GDM1 (cell line): ENCODE results near the gene UBE2S.
"Not testable (repeated sequence)": the region's sequence is repeated elsewhere in the genome, so short reads cannot be mapped to it uniquely, and the experiment has no call there.

ENCODE experiments used
- DNase-seq: peaks from one replicate; lab custom pipeline; 2025; lab: John Stamatoyannopoulos, UW

UBE2S gene

DNA sequence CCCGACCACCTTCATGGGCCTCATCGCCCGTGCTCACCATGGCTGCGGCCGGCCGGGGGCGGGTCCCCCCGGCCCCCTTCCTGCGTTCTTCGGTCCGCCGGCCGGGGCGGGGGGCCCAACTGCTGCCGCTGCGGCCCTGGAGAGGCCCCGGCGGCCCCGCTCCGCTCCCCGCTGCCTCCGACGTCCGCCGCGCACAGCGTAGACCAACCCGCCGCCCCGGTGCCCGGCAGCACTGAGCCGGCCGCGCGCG, at the start of gene UBE2S:
Gene UBE2S, minus strand, starts transcription at position 239 of the 250 bp plus-strand sequence. Its CDS starts 199 bp downstream, at position 40.
- not testable (repeated sequence) for DNase-seq

DNA sequence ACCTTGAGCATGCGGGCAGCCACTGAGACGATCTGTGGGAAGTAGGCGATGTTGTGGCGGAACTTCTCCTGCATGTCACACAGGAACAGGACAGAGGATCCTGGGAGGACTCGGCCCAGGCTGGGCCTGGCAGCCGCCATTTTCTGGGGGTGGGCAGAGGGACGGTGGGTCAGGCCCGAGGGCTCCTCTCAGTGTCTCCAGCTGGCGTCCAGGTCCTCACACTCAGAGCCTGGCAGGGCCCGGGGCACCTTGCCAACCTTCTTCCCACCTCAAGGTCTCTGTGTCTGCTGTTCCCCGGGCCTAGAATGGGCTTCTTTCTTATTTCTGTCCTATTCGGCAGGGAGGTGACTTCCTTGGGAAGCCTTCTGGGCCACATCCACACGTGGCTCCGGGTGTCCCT, 48.8 kb upstream of the UBE2S start:
- DNase-seq = no peak

DNA sequence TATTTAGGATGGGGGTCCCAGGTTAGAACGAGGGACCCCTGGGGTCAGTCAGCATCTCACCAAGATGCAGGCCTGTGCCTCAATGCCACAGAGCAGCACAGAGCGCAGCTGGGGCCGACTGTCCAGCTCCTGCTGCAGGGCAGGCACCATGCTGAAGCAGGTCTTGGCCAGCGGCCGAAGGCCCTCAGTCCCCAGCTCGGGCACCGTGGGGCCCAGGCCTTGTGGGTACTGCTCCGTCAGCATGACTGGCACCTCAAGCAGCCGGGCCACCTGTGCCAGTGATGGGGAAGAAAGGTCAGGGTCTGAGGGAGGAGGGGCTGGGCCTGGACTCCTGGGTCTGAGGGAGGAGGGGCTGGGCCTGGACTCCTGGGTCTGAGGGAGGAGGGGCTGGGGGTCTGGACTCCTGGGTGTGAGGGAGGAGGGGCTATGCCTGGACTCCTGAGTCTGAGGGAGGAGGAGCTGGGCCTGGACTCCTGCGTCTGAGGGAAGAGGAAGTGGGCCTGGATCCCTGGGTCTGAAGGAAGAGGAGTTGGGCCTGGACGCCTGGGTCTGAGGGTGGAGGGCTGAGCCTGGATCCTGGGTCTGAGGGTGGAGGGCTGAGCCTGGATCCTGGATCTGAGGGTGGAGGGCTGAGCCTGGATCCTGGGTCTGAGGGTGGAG, 48.1 kb upstream of the UBE2S start:
- no peak for DNase-seq

DNA sequence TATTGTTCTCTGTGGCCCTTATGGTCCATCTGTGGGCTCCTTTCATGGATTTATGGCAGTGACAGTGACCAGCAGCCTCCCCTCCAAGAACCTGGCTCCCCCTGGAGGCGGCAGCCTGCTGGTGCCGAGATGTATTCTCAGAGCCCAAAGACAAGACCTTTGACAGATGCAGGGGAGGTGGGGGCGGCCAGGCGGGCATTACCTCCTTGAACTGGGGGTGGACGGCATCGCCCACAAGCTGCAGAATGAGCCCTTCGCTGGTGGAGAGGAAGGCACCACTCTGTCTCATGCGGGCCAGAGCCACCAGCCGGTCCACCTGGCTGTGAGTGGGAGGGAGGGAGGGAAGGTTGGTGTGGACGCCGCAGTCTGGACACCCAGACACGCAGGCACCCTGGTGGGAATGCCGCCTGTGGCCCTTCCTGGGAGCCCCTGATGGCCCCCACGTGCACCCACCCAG, 47.2 kb upstream of the UBE2S start:
- no peak for DNase-seq

DNA sequence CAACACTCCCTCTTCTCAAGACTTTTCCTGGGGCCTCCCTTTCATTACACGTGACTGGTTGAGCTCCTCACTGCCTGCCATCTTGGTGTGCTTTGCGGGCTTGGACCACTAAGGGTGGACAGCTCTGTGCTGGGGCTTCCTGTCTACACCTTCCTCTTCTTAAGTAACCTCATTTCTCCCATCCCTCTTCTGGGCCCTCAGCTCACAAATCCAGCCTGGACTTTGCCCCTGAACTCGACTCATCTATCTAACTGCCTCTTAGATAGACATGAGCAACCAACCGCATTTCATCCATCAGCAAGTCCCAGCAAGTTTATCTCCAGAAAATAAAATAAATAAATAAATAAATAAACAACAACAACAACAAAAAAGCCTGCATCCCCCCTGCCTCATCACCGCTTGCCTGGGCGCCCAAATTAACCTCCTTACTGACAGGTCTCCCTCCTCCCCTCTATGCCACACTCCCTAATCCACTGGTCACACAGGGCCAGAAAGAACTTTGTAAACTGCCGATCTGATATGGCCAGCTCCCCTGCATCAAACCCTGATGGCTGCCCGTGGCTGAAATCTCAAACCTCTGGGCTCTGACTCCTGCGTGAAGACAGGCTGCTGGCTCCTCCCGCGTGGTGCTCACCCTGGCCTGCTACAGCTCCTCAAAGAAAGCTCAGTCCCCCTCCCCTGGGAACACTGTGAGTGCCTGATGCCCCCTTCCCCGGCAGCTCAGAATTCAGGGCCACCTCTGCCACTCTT, 46.1 kb upstream of the UBE2S start:
- no peak for DNase-seq

DNA sequence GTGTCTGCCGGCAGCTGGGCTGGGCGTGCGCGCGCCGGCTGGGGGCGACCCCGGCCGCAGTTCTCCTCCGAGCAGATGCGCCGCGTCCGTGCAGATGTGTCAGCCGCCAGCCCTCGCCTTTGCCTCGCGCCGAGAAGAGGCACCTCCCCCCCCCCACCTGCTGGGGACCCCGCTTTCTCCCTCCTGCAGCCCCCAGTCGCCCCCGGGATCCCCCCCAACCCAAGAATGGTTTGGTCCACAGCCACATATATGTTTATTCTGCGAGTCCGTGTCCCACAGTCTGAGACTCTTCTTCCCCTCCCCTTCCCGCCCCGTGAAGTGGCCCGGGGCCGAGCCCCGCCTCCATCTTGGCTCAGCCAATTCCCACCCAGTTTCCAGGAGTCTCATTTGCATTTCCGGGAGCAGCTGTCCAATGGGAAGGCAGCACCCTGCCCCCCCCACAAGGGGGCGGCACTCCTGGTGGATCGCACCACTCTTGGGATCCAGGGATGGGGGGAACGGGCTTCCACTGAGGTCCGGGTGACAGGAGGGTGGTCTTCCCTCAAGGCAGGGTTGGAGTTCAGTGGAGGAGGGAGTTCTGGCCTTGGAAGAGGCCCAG, 45.3 kb upstream of the UBE2S start:
- DNase-seq = peak; percentile 25

DNA sequence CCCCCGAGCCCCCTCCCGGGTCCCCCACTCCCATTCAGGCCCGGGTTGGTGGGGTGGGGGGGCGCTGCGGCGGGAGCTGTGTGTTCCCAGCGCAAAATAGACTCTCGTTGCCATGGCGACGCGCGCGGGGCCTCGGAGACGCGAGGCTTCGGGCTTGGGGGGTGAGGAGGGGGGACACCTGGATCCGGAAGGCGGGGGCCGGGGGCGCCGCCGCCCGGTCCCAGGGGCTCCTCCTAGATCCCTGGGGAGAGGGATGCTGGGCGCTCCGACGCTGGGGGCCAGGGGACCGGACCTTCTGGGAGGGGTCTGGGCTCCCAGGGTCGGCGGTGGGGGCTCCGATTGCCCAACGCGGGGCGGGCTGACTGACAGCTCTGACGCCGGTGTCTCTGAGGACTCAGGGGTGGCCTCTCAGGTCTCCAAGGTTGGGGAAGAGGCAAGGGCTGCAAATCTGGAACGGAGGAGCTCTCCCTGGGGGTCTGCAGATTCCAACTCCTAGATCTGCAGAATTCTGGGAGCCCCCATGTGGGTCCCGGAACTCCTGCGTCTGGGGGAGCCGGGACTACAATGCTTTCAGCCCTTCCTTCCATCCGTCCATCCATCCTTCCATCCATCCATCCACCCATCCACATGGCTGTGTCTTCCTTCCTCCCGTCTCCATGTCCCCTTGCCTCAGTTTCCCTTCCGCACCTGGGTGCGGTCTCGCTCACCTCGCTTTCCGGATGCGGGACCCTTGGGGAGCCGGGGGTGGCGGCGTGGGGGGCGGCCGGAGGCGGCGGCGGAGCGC, 44.6 kb upstream of the UBE2S start:
- DNase-seq = no peak

DNA sequence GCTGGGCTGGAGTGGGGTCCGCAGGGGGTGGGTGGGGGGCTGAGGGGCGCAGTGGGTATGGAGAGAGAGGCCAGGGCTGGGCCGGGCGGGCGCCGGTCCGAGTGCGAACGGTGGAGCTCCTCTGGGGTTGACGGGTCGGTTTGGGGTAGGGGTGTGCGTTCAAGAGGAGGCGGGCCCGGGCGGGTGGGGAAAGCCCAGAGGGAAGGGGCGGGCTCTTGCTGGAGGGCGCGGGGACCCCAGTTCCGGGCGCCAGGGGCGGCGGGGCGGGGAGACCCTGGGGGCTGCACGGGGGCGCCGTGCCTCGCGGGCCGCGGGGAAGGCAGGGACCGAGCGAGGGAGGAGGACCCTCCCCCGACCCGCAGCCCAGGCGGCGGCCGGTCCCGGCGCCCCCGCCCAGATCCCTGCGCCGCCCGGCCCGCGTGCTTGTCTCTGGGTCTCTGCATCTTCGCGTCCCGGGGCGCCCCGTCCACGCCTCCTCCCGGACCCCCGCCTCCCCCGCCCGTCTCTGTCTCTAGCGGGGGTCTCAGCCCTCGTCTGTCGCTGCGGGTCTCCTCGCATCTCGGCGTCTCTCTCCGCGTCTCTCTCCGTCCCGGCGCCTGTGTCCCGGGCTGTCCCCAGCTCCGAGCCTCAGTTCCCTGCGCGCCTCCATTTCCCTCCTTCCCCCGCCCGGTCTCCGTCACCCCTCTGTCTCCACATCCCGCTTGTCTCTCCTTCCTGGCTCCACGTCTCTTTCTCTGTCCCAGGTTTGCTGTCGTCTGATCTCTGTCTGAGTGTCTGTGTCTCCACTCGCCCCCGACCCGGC, 43.8 kb upstream of the UBE2S start:
- no peak for DNase-seq

DNA sequence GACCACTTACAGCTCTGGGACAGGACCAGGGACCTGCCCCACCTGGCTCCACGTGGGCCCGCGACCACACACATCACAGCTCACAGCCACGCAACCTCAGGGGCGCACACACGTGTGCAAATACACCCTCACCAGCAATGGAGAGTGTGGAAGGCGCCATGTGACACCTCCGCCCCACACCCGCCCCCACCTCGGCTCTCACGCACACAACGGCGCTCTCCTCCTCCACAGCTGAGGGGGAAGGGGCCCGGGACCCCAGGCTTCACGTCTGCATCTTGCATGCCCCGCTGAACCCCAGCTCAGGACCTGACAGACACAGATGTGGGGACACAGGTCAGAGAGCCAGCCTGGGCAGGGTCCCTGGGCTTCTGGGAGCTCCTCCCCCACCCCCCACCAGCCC, 41.9 kb upstream of the UBE2S start:
- DNase-seq = no peak

DNA sequence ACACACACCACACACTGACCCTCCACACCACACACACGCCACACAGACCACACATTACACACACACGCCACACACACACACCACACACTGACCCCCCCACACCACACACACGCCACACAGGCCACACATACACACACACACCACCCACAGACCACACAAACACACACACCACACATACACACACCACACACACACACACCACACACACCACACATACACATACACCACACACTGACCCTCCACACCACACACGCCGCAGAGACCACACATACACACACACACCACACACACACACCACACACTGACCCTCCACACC, 40.5 kb upstream of the UBE2S start:
- not testable (repeated sequence) for DNase-seq

DNA sequence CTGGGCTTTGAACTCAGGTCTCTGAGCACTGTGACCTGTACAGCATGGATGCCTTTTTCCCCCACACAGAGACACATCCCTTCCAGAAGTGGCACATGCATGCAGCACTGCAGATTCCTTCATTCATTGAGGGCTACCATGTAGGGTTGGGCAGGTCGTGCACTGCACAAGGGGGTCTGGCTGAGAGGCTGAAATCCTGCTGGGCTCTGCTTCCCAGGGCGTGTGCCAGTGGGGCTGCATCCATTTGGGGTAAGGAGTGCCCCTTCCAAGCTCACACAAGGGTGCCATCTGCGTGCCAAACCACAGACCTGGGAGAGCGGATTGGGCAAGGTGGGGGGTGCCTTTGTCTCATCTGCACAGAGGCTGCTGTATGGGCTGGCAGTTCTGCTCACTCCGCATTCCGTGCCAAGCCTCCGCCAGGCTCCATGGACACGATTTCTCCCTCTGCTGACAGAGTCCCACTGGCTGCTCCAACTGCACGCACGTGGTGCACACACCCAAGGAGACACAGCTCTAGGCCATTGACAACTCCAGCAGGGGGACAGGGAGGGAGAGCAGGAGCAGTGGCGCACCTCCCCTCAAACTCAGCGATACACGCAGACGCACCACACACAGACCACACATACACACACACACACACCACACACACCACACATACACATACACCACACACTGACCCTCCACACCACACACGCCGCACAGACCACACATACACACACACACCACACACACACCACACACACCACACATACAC, 40.0 kb upstream of the UBE2S start:
- no peak for DNase-seq

DNA sequence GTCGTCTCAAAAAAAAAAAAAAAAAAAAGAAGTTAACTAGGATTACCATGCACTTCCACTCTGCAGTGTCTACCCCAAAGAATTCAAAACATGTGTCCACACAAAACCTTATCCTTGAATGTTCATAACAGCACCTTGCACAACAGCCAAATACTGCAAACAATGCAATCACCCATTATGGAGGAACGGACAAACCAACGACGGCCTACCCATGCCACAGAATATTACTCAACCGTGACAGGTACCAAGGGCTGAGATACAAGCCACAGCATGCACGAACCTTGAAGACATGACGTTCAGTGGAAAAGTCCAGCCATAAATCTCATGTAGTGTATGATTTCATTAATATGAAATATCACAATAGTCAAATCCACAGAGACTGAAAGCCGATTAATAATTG, 38.5 kb upstream of the UBE2S start:
- no peak for DNase-seq

DNA sequence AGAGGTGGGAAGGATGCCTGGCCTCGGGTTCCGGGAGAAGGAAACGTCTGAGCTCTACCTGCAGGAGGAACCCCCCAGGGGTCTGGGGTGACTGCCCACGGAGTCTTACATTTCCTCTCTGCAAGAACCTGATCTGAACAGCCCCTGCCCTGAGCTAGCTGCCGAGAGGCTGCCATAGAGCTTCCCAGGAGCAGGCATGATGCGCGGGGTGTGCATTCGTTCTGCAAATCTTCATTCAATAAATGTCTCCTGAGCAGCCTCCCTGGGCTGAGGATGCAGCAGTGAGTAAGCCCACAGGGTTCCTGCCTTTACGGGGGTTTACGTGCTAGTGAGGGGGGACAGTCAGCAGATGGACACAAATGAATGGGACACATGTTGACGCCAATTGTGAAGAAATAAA, 37.1 kb upstream of the UBE2S start:
- no peak for DNase-seq

DNA sequence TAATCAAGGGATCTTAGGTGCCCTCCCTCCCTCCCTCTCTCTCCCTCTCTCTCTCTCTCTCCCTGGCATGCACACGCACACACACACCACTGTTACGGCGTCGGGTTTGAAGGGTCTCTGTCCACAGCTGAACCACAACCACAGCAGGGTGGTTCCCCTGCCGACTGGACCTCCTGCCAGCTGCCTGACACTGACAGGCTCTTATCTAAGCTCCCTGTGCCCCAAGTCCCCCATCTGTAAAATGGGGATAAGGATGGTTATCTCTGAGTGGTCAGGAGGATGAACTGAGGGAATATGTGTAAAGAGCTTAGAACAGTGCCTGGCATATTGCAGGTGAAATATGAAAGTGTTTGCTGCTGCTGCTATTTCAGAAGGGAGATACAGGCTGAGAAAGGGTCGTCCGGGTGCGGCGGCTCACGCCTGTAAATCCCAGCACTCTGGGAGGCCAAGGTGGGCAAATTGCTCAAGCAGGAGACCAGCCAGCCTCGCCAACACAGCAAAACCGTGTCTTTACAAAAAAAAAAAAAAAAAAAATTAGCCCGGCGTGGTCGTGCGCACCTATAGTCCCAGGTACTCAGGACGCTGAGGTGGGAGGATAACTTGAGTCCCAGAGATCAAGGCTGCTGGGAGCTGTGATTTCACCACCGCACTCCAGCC, 36.4 kb upstream of the UBE2S start:
- no peak for DNase-seq

DNA sequence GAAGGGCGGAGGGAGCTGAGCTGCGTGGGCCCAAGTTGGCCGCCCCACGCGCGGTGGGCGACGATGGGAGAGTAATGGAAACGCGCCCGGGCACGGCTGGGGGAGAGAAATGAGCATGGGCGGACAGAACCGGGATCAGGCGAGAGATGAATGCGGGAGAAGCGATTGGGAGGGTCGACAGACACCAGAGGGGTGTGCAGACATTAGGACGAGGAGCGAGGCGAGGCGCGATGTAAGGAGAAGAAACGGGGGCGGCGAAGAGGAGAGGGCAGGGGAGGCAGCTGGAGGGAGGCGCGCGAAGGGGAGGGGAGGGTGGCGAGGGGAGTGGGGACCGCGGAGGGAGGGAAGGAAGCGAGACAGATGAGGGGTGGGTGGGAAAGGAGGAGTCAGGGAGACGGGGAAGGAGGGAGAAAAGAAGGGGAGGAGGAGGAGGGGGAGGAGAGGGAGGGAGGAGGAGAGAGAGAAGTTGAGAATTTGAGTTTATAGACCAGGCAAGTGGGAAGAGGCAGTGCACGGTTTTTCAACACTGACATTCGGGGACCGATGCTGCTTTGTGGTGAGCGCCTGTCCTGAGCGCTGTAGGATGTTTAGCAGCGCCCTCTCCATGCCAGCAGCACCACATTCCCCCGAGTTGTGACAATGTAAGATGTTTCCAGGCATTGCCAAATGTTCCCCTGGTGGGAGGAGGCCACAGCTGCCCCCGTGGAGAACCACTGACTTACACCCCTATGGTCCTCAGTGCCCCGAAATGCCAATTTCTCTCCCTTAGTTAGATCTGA, 35.6 kb upstream of the UBE2S start, which contains the start of gene SHISA7:
Gene SHISA7, minus strand, starts transcription at position 256 of the 779 bp plus-strand sequence. CDS start 437 bp downstream, outside the sequence.
- no peak for DNase-seq

DNA sequence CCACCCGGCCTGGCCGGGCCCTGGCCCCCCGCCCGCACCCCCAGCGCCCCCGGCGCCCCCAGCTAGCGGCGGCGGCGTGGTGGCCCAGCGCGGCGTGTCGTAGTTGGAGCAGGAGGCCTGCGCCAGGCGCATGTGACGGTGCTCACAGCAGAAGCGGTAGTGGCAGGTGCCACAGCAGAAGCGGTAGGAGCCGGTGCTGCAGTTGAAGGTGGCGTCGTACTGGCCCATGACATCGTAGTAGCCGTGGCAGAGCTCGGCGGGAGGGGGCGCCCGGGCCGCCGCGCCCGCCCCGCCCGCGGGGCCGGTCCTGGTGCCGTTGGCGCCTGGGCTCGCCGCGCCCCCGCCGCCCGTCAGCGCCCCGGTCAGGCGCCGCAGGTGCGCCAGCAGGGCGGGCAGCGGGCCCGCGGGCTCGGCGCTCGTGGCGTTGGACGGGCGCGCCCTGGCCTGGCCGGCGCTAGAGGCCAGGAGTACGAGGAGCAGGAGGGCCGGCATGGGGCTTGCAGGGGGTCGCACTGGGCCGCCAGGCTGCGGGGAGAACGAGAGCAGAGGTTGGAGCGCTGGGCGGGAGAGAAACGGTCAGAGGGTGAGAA, 34.9 kb upstream of the UBE2S start:
- no peak for DNase-seq

DNA sequence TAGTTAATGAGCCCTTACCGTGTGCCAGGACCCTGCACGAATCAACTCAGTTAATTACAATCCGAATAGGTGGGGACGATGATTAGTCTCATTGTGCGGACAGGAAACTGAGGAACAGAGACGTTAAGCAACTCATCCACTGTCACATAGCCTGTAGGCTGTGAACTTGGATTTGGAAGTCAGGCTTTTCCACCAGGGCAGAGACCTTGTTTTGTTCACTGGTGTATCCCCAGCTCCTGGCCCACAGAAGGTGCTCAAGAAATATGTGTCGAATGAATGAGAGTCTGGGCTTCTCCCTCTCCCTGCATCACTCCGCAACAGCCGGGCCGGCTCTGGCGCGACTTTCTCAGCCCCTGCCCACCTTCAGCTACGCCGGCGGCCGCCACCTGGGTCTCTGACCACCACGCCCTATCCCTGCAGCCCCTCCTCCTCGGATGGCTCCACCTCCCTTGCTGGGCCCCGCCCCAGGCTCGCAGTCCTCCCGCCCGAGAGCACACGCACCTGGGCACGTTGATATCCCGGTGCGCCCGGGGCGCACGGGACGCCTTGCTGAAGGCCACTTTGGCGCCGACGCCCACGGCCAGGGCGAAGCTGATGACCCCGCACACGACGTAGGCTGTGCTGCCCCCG, 34.2 kb upstream of the UBE2S start:
- no peak for DNase-seq

DNA sequence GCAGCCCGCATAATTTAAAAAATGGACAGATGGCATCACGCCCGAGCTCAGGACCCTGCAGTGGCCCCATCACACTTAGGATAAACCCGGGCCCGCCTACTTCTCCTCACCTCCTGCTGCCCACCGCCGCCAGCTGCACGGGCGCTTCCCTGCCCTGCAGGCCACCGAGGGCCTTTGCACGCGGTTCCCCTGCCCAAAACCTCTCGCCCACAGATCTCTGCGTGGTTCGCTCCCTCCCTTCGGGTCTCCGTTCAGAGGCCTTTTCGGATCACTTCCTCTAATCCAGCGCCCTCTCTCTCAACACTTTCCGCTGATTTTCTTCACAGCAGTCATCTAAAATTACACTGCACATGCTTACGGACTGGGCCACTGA, 33.7 kb upstream of the UBE2S start:
- peak; percentile 2 for DNase-seq
